Measurements from ENCODE around the gene RBM39. TPM values are rescaled to one million over a fixed set of nuclear protein-coding genes. Genes with fewer than 3 reads are reported as not detected.

RBM39 gene
- total RNA-seq, 1 experiment from 2014 or later = 494 TPM

Small RNA genes lying within 50 kb of the gene (small RNA-seq; reads per million reads assigned to genes)
- 0 reads per million in 2 experiments for gene RF00026

Other genes starting within 250 kb of the RBM39 start
- gene C20orf173, start 212.6 kb downstream of the RBM39 start, total RNA-seq (2014; rRNA removed; shearing (Covaris generic)) = not detected in 2 replicates
- 161 and 177 TPM in 2 replicates for gene ERGIC3, start 200.2 kb downstream of the RBM39 start, total RNA-seq (2014; rRNA removed; shearing (Covaris generic))
- gene SPAG4, start 126.4 kb downstream of the RBM39 start, total RNA-seq (2014; rRNA removed; shearing (Covaris generic)) = 21.2 and 30.7 TPM in 2 replicates
- gene CPNE1, start 77.4 kb downstream of the RBM39 start, total RNA-seq (2014; rRNA removed; shearing (Covaris generic)) = 92.2 and 109 TPM in 2 replicates
- 57.2 and 64.0 TPM in 2 replicates for gene RBM12, start 77.4 kb downstream of the RBM39 start, total RNA-seq (2014; rRNA removed; shearing (Covaris generic))
- gene NFS1, start 42.9 kb downstream of the RBM39 start, total RNA-seq (2014; rRNA removed; shearing (Covaris generic)) = 92.8 and 101 TPM in 2 replicates
- gene ROMO1, start 42.9 kb downstream of the RBM39 start, total RNA-seq (2014; rRNA removed; shearing (Covaris generic)) = 251 and 306 TPM in 2 replicates
- 106 and 112 TPM in 2 replicates for gene PHF20, start 29.8 kb upstream of the RBM39 start, total RNA-seq (2014; rRNA removed; shearing (Covaris generic))
- gene SCAND1, start 212.2 kb upstream of the RBM39 start, total RNA-seq (2014; rRNA removed; shearing (Covaris generic)) = 35.0 and 52.8 TPM in 2 replicates
- gene CNBD2, start 226.3 kb upstream of the RBM39 start, total RNA-seq (2014; rRNA removed; shearing (Covaris generic)) = 3.7 and 7.1 TPM in 2 replicates

All from NCI-H460 (cell line).